Heart left ventricle (tissue), 16 donors: ENCODE measurements around the gene CUEDC2. TPM values are rescaled to one million over a fixed set of nuclear protein-coding genes. Genes with fewer than 3 reads are reported as not detected.

Experiments
- ATAC-seq, 4 donors: fragments of 200-7000 bp; cut with Tn5 transposase; one replicate each; pipeline ENCODE4 v1.9.1; 2020 to 2022; ENCODE audit warnings: moderate library complexity in 4 of 4, mild to moderate bottlenecking in 3 of 4, moderate number of reproducible peaks in 1 of 4
- DNase-seq, 5 donors: peaks; one replicate each; pipeline ENCODE4 v3.0.0-alpha.2; 2020
- H3K27ac ChIP-seq, 12 donors: fragments of 200-600 bp; sonication (generic) in 4 of 12; one replicate each; pipeline versions ENCODE4 v1.5.0 to v1.8.0; 2016 to 2022; ENCODE audit warnings: mild to moderate bottlenecking in 2 of 12
- H3K27me3 ChIP-seq, 9 donors: fragments of 200-600 bp; sonication (generic) in 2 of 9; one replicate each; pipeline versions ENCODE4 v1.5.1 to v1.8.0; 2016 to 2022; ENCODE audit warnings: mild to moderate bottlenecking in 3 of 9
- H3K36me3 ChIP-seq, 9 donors: fragments of 200-600 bp; sonication (generic) in 2 of 9; one replicate each; pipeline versions ENCODE4 v1.5.0 to v1.8.0; 2018 to 2022; ENCODE audit warnings: mild to moderate bottlenecking in 2 of 9
- H3K4me1 ChIP-seq, 12 donors: fragments of 200-600 bp; sonication (generic) in 4 of 12; one replicate each; pipeline versions ENCODE4 v1.5.0 to v1.8.0; 2016 to 2022; ENCODE audit warnings: mild to moderate bottlenecking in 3 of 12
- H3K4me3 ChIP-seq, 12 donors: fragments of 200-600 bp; sonication (generic) in 4 of 12; one replicate each; pipeline versions ENCODE4 v1.5.0 to v1.8.0; 2017 to 2022; ENCODE audit warnings: mild to moderate bottlenecking in 9 of 12, moderate library complexity in 4 of 12
- H3K9me3 ChIP-seq, 12 donors: fragments of 200-600 bp; sonication (generic) in 4 of 12; one replicate each; pipeline versions ENCODE4 v1.5.0 to v1.8.0; 2016 to 2022; ENCODE audit warnings: mild to moderate bottlenecking in 1 of 12
- POLR2A ChIP-seq, 2 donors: fragments of 450-650 bp; IDR thresholded peaks; one replicate each; pipeline ENCODE4 v1.6.1; 2017; ENCODE audit warnings: antibody characterized with exemption in 2 of 2, mild to moderate bottlenecking in 2 of 2, moderate library complexity in 2 of 2
- WGBS, 4 donors: extraction: QIAGEN DNeasy Blood & Tissue Kit in 2 of 4; methylation state at CpG; one replicate each; pipeline versions ENCODE4 v1.1.5 to v1.1.7; 2013 to 2018; 5-methylcytosine and 5-hydroxymethylcytosine counted together
- intact Hi-C, 10 donors: fragments of 100-400 bp; cut with DNase I; formaldehyde crosslinking; loops; one replicate each; pipeline versions ENCODE4 v1.11.1 to v1.14.2; 2022
- polyA plus RNA-seq, 2 donors: library from polyadenylated mRNA; stranded (reverse); fragments of 200-250 nt; gene quantifications; one replicate each; pipeline ENCODE4 v1.2.3, GENCODE V29; 2013
- total RNA-seq, 9 donors: library from RNA; depleted of rRNA in 2 of 9; stranded (reverse); fragments of >200 nt in 2 of 9; fragmentation: NEBNext Ultra II Directional in 3 of 9; extraction: Animal tissue kit (Norgen Biotek cat#: 25700) in 3 of 9; gene quantifications; one replicate each; pipeline versions ENCODE4 v1.1.0 to v1.2.4, GENCODE V29; 2016 to 2023
- TF ChIP-seq, protein P1 (sequence below), 12 donors: fragments of 200-600 bp; sonication (generic) in 4 of 12; IDR thresholded peaks; one replicate each; pipeline versions ENCODE4 v1.5.0 to v1.8.0; 2018 to 2022; ENCODE audit warnings: antibody characterized with exemption in 12 of 12, mild to moderate bottlenecking in 5 of 12
- donor health status: ischemic (EF 13 %, LVEDD 7.1; RV severe dilation, severe dysfunction).
- donor health status: healthy with polysubstance abuse.
- donor health status: DM: no; HTN: yes; CAD: no.
- donor health status: DM: no; HTN: no; CAD: no.
- donor health status: ischemic (EF 25% LVEDD 6.9; RV normal size, moderate dysfunction).
- donor health status: ischemic (EF 25% LVEDD 5.7; RV mildly dilated, moderate dysfunction).
- donor health status: healthy.
- donor health status: DM: yes; HTN: yes; CAD: no.
- donor health status: ischemic (EF 35%, LVEDD 5.7; RV mildly dilated, moderate dysfunction).
- donor health status: nonischemic (EF 11% LVEDD 7.7; RV severe dilation, severe dysfunction).
- donor health status: DM: yes; HTN: yes; CAD: no.
- donor health status: PGD.
- donor health status: ischemic (EF 29% LVEDD 5.4; RV normal size, mild dysfunction).
- donor health status: nonischemic (EF 23%, LVEDD 6.1; RV moderate dilation, normal function).

CUEDC2 gene
- total and polyA plus RNA-seq, 11 donors = 62.0 to 107 (median 79.2) TPM

DNA sequence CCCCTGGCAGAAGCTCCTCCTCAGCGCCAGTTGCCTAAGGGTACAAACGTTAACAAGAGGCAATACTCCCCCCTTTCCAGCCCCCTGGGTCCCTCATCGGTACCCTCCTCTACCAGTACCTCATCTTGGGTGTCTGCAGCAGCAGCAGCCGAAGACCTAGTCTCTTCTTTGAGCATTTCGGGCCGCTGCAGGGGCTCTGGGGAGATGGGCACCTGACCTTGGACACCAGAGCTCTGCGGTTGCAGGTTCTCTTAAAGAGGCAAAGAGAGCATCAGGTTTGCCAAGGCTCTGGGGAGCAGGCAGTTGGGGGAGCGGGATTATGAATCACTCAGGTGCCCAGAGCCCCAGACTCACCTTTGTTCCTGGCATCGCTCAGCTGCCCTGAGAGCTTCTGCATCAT lies 8.2 kb downstream of the CUEDC2 start:
- ATAC-seq (no peak), DNase-seq (no peak)
- intact Hi-C loops = loop anchor here in 2 of 10 donors (5.0 kb wide), 2 partner anchors 38 to 53 kb away; no protein-coding TSS in a partner anchor
- TF ChIP-seq, protein P1, sequence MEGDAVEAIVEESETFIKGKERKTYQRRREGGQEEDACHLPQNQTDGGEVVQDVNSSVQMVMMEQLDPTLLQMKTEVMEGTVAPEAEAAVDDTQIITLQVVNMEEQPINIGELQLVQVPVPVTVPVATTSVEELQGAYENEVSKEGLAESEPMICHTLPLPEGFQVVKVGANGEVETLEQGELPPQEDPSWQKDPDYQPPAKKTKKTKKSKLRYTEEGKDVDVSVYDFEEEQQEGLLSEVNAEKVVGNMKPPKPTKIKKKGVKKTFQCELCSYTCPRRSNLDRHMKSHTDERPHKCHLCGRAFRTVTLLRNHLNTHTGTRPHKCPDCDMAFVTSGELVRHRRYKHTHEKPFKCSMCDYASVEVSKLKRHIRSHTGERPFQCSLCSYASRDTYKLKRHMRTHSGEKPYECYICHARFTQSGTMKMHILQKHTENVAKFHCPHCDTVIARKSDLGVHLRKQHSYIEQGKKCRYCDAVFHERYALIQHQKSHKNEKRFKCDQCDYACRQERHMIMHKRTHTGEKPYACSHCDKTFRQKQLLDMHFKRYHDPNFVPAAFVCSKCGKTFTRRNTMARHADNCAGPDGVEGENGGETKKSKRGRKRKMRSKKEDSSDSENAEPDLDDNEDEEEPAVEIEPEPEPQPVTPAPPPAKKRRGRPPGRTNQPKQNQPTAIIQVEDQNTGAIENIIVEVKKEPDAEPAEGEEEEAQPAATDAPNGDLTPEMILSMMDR (IDR thresholded peaks at IDR 0.05) = no peak
- no peak for TF ChIP-seq POLR2A (IDR thresholded peaks at IDR 0.05)
- peaks cover 0 to 2% (median 0%) of the 10 kb centered on the region in 9 donors for H3K27me3 ChIP-seq
- H3K27ac ChIP-seq = no peak overlapping the region
- no peaks in the 10 kb centered on the region for H3K9me3 ChIP-seq
- peaks cover 6 to 37% (median 25%) of the 10 kb centered on the region in 12 donors for H3K4me1 ChIP-seq
- H3K4me3 ChIP-seq = no peak overlapping the region
- H3K36me3 ChIP-seq = peaks cover 0 to 25% (median 13%) of the 10 kb centered on the region in 9 donors
- 80 to 92% (median 92%) methylated on average over 9 of the region's 9 CpGs for WGBS, 4 donors

DNA sequence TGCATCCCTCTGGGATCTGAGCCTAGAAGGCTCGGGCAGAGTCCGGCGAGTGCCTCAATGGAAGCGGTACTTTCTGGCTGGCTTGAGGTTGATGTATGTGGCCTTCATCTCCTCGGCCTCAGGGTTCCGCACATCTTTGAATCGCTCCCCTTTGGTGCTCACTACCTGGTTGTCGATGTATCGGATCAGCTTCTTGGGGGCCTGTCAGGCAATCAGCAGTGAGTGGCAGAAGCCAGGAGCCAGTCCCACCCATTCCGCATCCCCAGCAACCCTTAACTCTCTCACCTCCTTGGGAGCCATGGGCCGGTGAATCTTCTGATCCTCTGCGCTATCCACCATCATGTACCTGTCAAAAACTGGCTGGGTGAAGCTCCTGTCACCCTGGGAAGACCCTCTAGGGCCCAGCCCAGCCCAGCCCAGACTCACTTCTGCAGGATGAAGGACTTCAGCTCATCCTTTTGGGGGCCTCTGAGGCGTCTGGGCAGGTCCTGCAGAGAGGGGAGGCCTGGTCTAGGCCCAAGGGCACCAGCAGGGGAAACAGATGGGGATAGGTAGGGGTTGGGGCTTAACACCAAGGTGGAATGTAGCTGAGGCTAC lies 8.9 kb downstream of the CUEDC2 start:
- H3K9me3 ChIP-seq = no peaks in the 10 kb centered on the region
- H3K4me3 ChIP-seq = peak overlapping the region in 2 of 12 donors; percentile 98 to 99
- intact Hi-C loops = loop anchor here in 2 of 10 donors (5.0 kb wide), 2 partner anchors 39 to 54 kb away; no protein-coding TSS in a partner anchor
- peak overlapping the region in 2 of 12 donors; percentile 91 to 96 for H3K27ac ChIP-seq
- WGBS, 4 donors = 90 to 92% (median 91%) methylated on average over 13 of the region's 13 CpGs
- ATAC-seq (no peak), DNase-seq (no peak)
- H3K36me3 ChIP-seq = peaks cover 0 to 25% (median 13%) of the 10 kb centered on the region in 9 donors
- TF ChIP-seq POLR2A (IDR thresholded peaks at IDR 0.05) = no peak
- TF ChIP-seq, protein P1 (IDR thresholded peaks at IDR 0.05) = no peak
- peaks cover 6 to 43% (median 28%) of the 10 kb centered on the region in 12 donors for H3K4me1 ChIP-seq
- H3K27me3 ChIP-seq = peaks cover 0 to 9% (median 2%) of the 10 kb centered on the region in 9 donors

DNA sequence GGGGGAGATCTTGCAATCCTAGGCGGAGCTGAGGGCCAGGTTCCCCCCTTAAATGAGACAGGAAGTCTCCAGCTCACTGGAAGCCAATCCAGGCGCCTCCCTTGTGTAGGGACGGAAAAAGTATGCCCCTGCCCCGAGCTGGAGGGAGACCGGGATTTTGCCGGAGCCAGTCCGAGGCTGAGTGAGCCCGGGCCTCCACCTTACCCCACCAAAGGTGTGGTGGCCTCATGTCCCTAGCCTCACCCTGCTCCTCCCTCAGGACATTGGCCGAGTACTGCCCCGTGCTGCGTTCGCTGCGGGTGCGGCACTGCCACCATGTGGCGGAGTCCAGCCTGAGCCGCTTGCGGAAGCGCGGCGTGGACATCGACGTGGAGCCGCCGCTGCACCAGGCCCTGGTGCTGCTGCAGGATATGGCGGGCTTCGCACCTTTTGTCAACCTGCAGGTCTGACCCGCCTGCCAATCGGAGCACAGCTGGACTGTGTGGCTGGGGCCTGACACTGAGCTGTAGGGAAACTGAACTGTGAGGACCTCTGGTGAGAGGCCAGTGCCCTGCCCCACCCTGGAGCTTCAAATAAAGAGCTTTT lies 9.7 kb downstream of the CUEDC2 start:
- WGBS, 4 donors = 4 to 7% (median 6%) methylated on average over 16 to 28 of the region's 28 CpGs
- intact Hi-C loops = loop anchor here in 4 of 10 donors (1.0 to 5.0 kb wide), 4 partner anchors 9 to 55 kb away; no protein-coding TSS in a partner anchor

More for the DNA sequence above, 9.7 kb downstream of the CUEDC2 start:
- no peaks in the 10 kb centered on the region for H3K9me3 ChIP-seq
- peaks cover 0 to 17% (median 7%) of the 10 kb centered on the region in 9 donors for H3K27me3 ChIP-seq
- peaks cover 6 to 45% (median 28%) of the 10 kb centered on the region in 12 donors for H3K4me1 ChIP-seq
- peak in 1 of 2 donors; percentile 20 for TF ChIP-seq POLR2A (IDR thresholded peaks at IDR 0.05)
- TF ChIP-seq, protein P1 (IDR thresholded peaks at IDR 0.05) = peak; percentile 66 to 91 (median 78)
- peak; percentile 37 to 70 (median 63) for ATAC-seq
- peaks cover 0 to 25% (median 13%) of the 10 kb centered on the region in 9 donors for H3K36me3 ChIP-seq
- peak; percentile 78 to 92 (median 83) for DNase-seq
- peak overlapping the region; percentile 52 to 99 (median 88) for H3K4me3 ChIP-seq
- peak overlapping the region in 11 of 12 donors; percentile 80 to 96 (median 91) for H3K27ac ChIP-seq
